NT2/D1 (cell line): Measurements from ENCODE around the gene PSKH1.

ENCODE experiments used
- SUZ12 ChIP-seq: IDR thresholded peaks from 2 replicates; pipeline ENCODE4 v1.6.1; 2011; ENCODE audit not compliant: insufficient read length, insufficient read depth; ENCODE audit errors: extremely low read depth
- YY1 ChIP-seq: IDR thresholded peaks from 2 replicates; pipeline ENCODE4 v1.6.1; 2011; ENCODE audit not compliant: insufficient read length, insufficient read depth

GRCh38 chr16:67872631-67873434 lies 20.2 kb upstream of the PSKH1 start, which contains the start of gene EDC4:
- TF ChIP-seq SUZ12, result no peak
- TF ChIP-seq YY1, result no peak
